Activated CD4-positive, alpha-beta T cell treated with anti-CD3 and anti-CD28 coated beads for 36 hours (primary cell): ENCODE results near the gene LBX2. TPM values are rescaled to one million over a fixed set of nuclear protein-coding genes. Genes with fewer than 3 reads are reported as not detected.
"Not testable (repeated sequence)": the region's sequence is repeated elsewhere in the genome, so short reads cannot be mapped to it uniquely, and the experiment has no call there.

Experiments used
- ATAC-seq: fragments of 200-7000 bp; cut with Tn5 transposase; one replicate; pipeline ENCODE4 v1.10.0; 2021; ENCODE audit warnings: mild to moderate bottlenecking, moderate library complexity
- CTCF ChIA-PET: fragments of 350-600 bp; sonication (Branson Sonifier 250); formaldehyde crosslinking; loops from one replicate; lab custom pipeline; 2021; ENCODE audit warnings: antibody characterized with exemption; lab: Charles Lee
- POLR2A ChIA-PET: fragments of 350-600 bp; sonication (Branson Sonifier 250); formaldehyde crosslinking; loops from one replicate; lab custom pipeline; 2021; ENCODE audit warnings: antibody characterized with exemption, inconsistent platforms; lab: Charles Lee
- DNase-seq: peaks from one replicate; pipeline ENCODE4 v3.0.0-alpha.2; 2020
- H3K27ac Mint-ChIP-seq: one replicate; pipeline ENCODE4 v1.8.0; 2021; ENCODE audit warnings: mixed read lengths
- H3K27me3 Mint-ChIP-seq: one replicate; pipeline ENCODE4 v1.8.0; 2021; ENCODE audit warnings: mixed read lengths
- H3K36me3 Mint-ChIP-seq: one replicate; pipeline ENCODE4 v1.8.0; 2021; ENCODE audit warnings: low read depth, mixed read lengths
- H3K4me1 Mint-ChIP-seq: one replicate; pipeline ENCODE4 v1.8.0; 2021; ENCODE audit warnings: mixed read lengths
- H3K4me3 Mint-ChIP-seq: one replicate; pipeline ENCODE4 v1.8.0; 2021; ENCODE audit warnings: mild to moderate bottlenecking, moderate library complexity, mixed read lengths
- H3K9me3 Mint-ChIP-seq: one replicate; pipeline ENCODE4 v1.8.0; 2021; ENCODE audit warnings: low read depth, mixed read lengths
- intact Hi-C, 2 experiments: fragments of 100-400 bp; cut with DNase I in 1 of 2; cut with micrococcal nuclease in 1 of 2; formaldehyde crosslinking; loops; one replicate each; pipeline versions ENCODE4 v1.14.2 to v1.15.1; 2022 to 2024; cut with DNase I, micrococcal nuclease
- total RNA-seq, 2 experiments: library from RNA; stranded (reverse); gene quantifications; one replicate each; pipeline ENCODE4 v1.2.3, GENCODE V29; 2021

LBX2 gene
- total RNA-seq, 2 experiments from 2014 or later = 0.28 TPM; not detected in 1

DNA sequence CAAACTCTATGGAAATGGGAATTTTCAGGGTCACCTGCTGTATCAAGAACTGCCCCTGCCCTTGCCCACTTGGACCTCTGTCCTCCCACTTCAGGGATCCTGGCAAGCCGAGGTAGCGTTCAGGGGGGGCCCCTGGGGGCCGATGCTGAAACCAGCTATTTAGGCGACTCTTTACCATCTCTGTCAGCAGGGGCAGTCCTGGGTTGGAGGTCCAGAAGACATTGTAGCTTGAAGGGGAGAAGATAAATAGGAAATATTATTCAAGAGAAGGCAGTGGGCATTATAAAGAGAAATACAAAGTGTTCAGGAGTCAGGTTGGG, 36.7 kb downstream of the LBX2 start:
- no peak overlapping the region for H3K27ac Mint-ChIP-seq
- ChIA-PET CTCF (interaction anchor here (1.5 kb wide), 1 partner anchor 12 kb away, joined by 4 read pairs; no protein-coding TSS in a partner anchor), POLR2A (no interaction called here)
- H3K36me3 Mint-ChIP-seq = peaks cover 11% of the 10 kb centered on the region
- DNase-seq (no peak), ATAC-seq (no peak)
- no peaks in the 10 kb centered on the region for H3K9me3 Mint-ChIP-seq
- intact Hi-C loops = no loop called here
- H3K4me1 Mint-ChIP-seq = peaks cover 22% of the 10 kb centered on the region
- no peak overlapping the region for H3K4me3 Mint-ChIP-seq
- H3K27me3 Mint-ChIP-seq = no peaks in the 10 kb centered on the region

DNA sequence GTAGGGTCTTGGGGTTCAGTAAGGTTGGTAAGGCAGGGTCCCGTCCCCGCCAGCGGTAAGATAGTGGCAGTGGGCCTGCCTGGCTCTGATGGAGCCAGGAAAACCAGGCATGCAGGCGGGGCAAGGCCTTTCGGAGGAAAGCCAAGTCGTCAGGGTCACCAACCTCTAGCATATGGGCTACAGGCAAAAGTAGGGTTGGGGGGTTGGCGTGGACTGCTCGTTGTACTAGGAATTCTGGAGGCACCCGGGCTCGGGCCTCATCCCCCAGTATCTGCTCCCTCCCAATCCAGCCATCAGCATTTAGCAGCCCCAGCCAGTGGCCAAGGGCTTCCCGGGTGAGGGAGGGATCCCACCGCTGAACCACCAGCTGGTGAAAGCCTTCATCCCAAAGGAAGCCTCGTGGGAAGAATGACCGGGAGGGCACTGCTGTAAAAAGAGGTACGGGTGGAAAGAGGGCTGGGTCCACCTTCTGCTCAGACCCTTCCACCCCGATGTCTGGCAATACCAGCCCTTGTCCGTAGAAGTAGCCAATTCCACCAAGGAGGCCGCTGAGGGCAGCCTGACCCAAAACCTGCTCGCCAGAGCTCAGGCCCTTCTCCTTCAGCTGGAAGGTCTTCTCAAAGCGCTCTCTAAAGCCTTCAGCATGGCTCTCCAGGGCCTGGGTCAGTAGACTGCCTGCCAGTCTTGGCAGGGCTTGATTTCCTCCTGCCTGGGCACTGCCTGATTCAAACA, 37.2 kb downstream of the LBX2 start:
- Mint-ChIP-seq H3K4me3 (no peak overlapping the region), H3K36me3 (peaks cover 12% of the 10 kb centered on the region), H3K9me3 (no peaks in the 10 kb centered on the region), H3K27ac (no peak overlapping the region), H3K27me3 (no peaks in the 10 kb centered on the region), H3K4me1 (peaks cover 22% of the 10 kb centered on the region)
- ATAC-seq = no peak
- intact Hi-C loops = no loop called here
- CTCF ChIA-PET = interaction anchor here (0.7 to 1.5 kb wide), 3 partner anchors 7 to 12 kb away, joined by 3 to 4 read pairs (median 4); no protein-coding TSS in a partner anchor
- no peak for DNase-seq
- POLR2A ChIA-PET = no interaction called here

DNA sequence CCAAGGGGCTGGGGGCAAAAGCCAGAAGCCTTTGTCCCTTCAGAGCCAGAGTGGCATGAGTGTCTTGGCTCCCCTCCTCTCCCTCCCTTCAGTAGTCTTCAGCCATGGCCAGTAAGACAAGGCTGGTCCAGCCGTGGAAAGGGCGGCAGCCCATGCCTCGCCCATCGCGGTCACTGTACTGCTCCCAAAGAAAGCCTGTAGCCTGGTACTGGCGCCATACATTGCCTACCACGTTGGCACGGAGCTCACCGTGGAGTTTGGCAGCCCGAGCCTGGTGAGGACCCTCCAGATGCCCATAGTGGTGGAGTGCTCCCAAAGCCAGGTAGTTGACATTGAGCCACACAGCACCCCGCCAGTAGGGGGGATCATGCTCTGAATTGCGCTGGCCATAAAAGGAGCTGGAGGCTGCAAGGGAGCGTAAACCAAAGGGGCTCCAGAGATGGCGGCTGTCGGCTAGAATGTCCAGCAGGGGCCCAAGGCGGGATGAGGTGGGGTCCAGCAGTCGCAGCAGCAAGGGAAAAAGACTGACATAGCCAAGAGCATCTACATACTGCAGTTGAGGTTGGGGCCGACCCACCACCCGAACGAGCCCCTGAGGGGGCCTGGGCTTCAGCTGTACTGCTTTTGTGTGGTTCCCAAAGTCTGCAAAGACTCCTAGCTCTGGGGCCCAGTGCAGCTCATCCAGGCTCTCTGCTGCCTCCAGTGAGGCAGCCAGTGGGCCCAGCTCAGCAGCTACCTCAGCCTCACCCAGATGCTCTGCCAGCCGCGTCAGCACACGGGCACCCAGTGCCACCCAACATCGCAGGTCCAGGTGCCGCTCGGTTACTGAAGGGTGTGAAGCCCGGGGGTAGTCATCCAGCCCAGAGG, 38.0 kb downstream of the LBX2 start:
- DNase-seq (no peak), ATAC-seq (no peak)
- POLR2A ChIA-PET = no interaction called here
- H3K27ac Mint-ChIP-seq = no peak overlapping the region
- H3K4me3 Mint-ChIP-seq = no peak overlapping the region
- H3K9me3 Mint-ChIP-seq = no peaks in the 10 kb centered on the region
- peaks cover 28% of the 10 kb centered on the region for H3K4me1 Mint-ChIP-seq
- peaks cover 19% of the 10 kb centered on the region for H3K36me3 Mint-ChIP-seq
- CTCF ChIA-PET = interaction anchor here (0.7 to 1.5 kb wide), 3 partner anchors 8 to 13 kb away, joined by 3 to 4 read pairs (median 4); no protein-coding TSS in a partner anchor
- intact Hi-C loops = no loop called here
- H3K27me3 Mint-ChIP-seq = no peaks in the 10 kb centered on the region

DNA sequence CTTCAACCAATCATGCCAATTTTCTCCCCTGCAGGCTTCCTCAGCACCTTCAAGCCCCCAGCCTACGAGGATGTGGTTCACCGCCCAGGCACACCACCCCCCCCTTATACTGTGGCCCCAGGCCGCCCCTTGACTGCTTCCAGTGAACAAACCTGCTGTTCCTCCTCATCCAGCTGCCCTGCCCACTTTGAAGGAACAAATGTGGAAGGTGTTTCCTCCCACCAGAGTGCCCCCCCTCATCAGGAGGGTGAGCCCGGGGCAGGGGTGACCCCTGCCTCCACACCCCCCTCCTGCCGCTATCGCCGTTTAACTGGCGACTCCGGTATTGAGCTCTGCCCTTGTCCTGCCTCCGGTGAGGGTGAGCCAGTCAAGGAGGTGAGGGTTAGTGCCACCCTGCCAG, 39.2 kb downstream of the LBX2 start:
- peaks cover 29% of the 10 kb centered on the region for H3K36me3 Mint-ChIP-seq
- intact Hi-C loops, H3K27me3 Mint-ChIP-seq, ATAC-seq, DNase-seq, POLR2A ChIA-PET, H3K9me3 Mint-ChIP-seq: not testable (repeated sequence)
- peak overlapping the region; percentile 29 for H3K27ac Mint-ChIP-seq
- CTCF ChIA-PET = interaction anchor here (6.6 kb wide), 1 partner anchor 13 kb away, joined by 44 read pairs; the partner anchor contains the start of gene MRPL53
- H3K4me3 Mint-ChIP-seq = peak overlapping the region; percentile 90
- H3K4me1 Mint-ChIP-seq = peaks cover 34% of the 10 kb centered on the region

GRCh38 chr2:74459503-74460118, 39.8 kb downstream of the LBX2 start:
- ChIA-PET CTCF (interaction anchor here (0.6 to 6.6 kb wide), 5 partner anchors 8 to 129 kb away, joined by 4 to 62 read pairs (median 14); partner anchors contain the start of genes CCDC142, MRPL53 and TTC31), POLR2A (interaction anchor here (2.3 kb wide), 1 partner anchor 22 kb away, joined by 18 read pairs; the partner anchor contains the start of genes CCDC142 and TTC31)
- H3K4me3 Mint-ChIP-seq = peak overlapping the region; percentile 90
- H3K4me1 Mint-ChIP-seq = peaks cover 38% of the 10 kb centered on the region
- not testable (repeated sequence) for H3K27me3 Mint-ChIP-seq, DNase-seq, H3K9me3 Mint-ChIP-seq, ATAC-seq
- peaks cover 31% of the 10 kb centered on the region for H3K36me3 Mint-ChIP-seq
- intact Hi-C loops = loop anchor here in 1 of 2 experiments (5.0 kb wide), 2 partner anchors 378 to 532 kb away; partner anchors contain the start of gene DGUOK
- peak overlapping the region; percentile 99 for H3K27ac Mint-ChIP-seq

GRCh38 chr2:74458938-74459363, 40.5 kb downstream of the LBX2 start:
- DNase-seq (no peak), ATAC-seq (no peak)
- intact Hi-C loops = loop anchor here (1.0 to 5.0 kb wide), 10 partner anchors 13 to 532 kb away; partner anchors contain the start of genes MRPL53 (in 2 of the 2), C2orf81 (in 1 of the 2), DGUOK (in 1 of the 2) and DOK1 (in 1 of the 2)
- POLR2A ChIA-PET = interaction anchor here (0.6 to 2.3 kb wide), 11 partner anchors 10 to 473 kb away, joined by 3 to 18 read pairs (median 4); partner anchors contain the start of genes AUP1, CCDC142, DQX1 and HTRA2
- H3K4me3 Mint-ChIP-seq = peak overlapping the region; percentile 90
- no peaks in the 10 kb centered on the region for H3K27me3 Mint-ChIP-seq
- CTCF ChIA-PET = interaction anchor here (0.6 to 6.6 kb wide), 9 partner anchors 9 to 260 kb away, joined by 3 to 62 read pairs (median 4); partner anchors contain the start of genes CCDC142, MRPL53, MTHFD2 and TTC31
- no peaks in the 10 kb centered on the region for H3K9me3 Mint-ChIP-seq
- H3K27ac Mint-ChIP-seq = peak overlapping the region; percentile 99
- peaks cover 31% of the 10 kb centered on the region for H3K36me3 Mint-ChIP-seq
- H3K4me1 Mint-ChIP-seq = peaks cover 40% of the 10 kb centered on the region

- H3K4me3 Mint-ChIP-seq = peak within 1 kb of the TSS; percentile 90
- H3K36me3 Mint-ChIP-seq = peaks cover 31% of the 10 kb centered on the region
- DNase-seq = peak; percentile 99
- intact Hi-C loops = loop anchor here (1.0 to 5.0 kb wide), 10 partner anchors 14 to 531 kb away; partner anchors contain the start of genes MRPL53 (in 2 of the 2), C2orf81 (in 1 of the 2), DGUOK (in 1 of the 2) and DOK1 (in 1 of the 2)
- H3K27me3 Mint-ChIP-seq = no peaks in the 10 kb centered on the region
- CTCF ChIA-PET = interaction anchor here (0.6 to 6.6 kb wide), 12 partner anchors 10 to 260 kb away, joined by 3 to 62 read pairs (median 4); partner anchors contain the start of genes CCDC142, MRPL53, MTHFD2 and TTC31
- POLR2A ChIA-PET = interaction anchor here (0.6 to 2.3 kb wide), 14 partner anchors 9 to 473 kb away, joined by 3 to 18 read pairs (median 4); partner anchors contain the start of genes AUP1, CCDC142, DQX1 and HTRA2
- peaks cover 37% of the 10 kb centered on the region for H3K4me1 Mint-ChIP-seq
- H3K27ac Mint-ChIP-seq = peak within 1 kb of the TSS; percentile 99
- H3K9me3 Mint-ChIP-seq = no peaks in the 10 kb centered on the region
- ATAC-seq = peak; percentile 88
These were observed 41.1 kb downstream of the LBX2 start, which contains the start of gene WBP1 for GRCh38 chr2:74458132-74458937. WBP1 (plus strand) TSS chr2:74458438; CDS start chr2:74458603, 165 bp downstream.

- peaks cover 40% of the 10 kb centered on the region for H3K4me1 Mint-ChIP-seq
- peak overlapping the region; percentile 90 for H3K4me3 Mint-ChIP-seq
- H3K27me3 Mint-ChIP-seq = no peaks in the 10 kb centered on the region
- intact Hi-C loops = loop anchor here (1.0 to 5.0 kb wide), 12 partner anchors 8 to 530 kb away; partner anchors contain the start of genes MOGS (in 2 of the 2), MRPL53 (in 2 of the 2), C2orf81 (in 1 of the 2) and DGUOK (in 1 of the 2)
- H3K27ac Mint-ChIP-seq = peak overlapping the region; percentile 99
- peak; percentile 42 for ATAC-seq
- H3K9me3 Mint-ChIP-seq = no peaks in the 10 kb centered on the region
- peak; percentile 91 for DNase-seq
- CTCF ChIA-PET = interaction anchor here (0.7 to 6.6 kb wide), 10 partner anchors 10 to 259 kb away, joined by 3 to 62 read pairs (median 4); partner anchors contain the start of genes CCDC142, MRPL53, MTHFD2 and TTC31
- POLR2A ChIA-PET = interaction anchor here (1.0 to 2.3 kb wide), 9 partner anchors 9 to 279 kb away, joined by 3 to 18 read pairs (median 5); partner anchors contain the start of genes AUP1, CCDC142, DQX1 and HTRA2
- peaks cover 28% of the 10 kb centered on the region for H3K36me3 Mint-ChIP-seq
These were observed 41.8 kb downstream of the LBX2 start for GRCh38 chr2:74457549-74458131.

GRCh38 chr2:74457129-74457548, 42.3 kb downstream of the LBX2 start:
- Mint-ChIP-seq H3K9me3 (no peaks in the 10 kb centered on the region), H3K27ac (peak overlapping the region; percentile 98), H3K36me3 (peaks cover 28% of the 10 kb centered on the region), H3K27me3 (no peaks in the 10 kb centered on the region), H3K4me3 (peak overlapping the region; percentile 90), H3K4me1 (peaks cover 44% of the 10 kb centered on the region)
- intact Hi-C loops = loop anchor here (1.0 to 5.0 kb wide), 4 partner anchors 8 to 530 kb away; partner anchors contain the start of genes MOGS (in 2 of the 2) and DGUOK (in 1 of the 2)
- POLR2A ChIA-PET = interaction anchor here (0.6 to 1.9 kb wide), 3 partner anchors 12 to 25 kb away, joined by 3 to 9 read pairs (median 6); partner anchors contain the start of gene MRPL53
- CTCF ChIA-PET = interaction anchor here (1.2 to 6.6 kb wide), 5 partner anchors 11 to 61 kb away, joined by 3 to 62 read pairs (median 14); partner anchors contain the start of genes C2orf81, CCDC142, MRPL53 and TTC31
- no peak for ATAC-seq
- DNase-seq = no peak
